HFFc6 (cell line): Measurements from ENCODE around the gene BARX1. TPM values are rescaled to one million over a fixed set of nuclear protein-coding genes. Genes with fewer than 3 reads are reported as not detected.
"Not testable (repeated sequence)": the region's sequence is repeated elsewhere in the genome, so short reads cannot be mapped to it uniquely, and the experiment has no call there.

Source experiments
- DNase-seq: peaks from one replicate; pipeline ENCODE4 v3.0.0-alpha.2; 2018
- H3K27ac Mint-ChIP-seq: 2 replicates; pipeline ENCODE4 v1.8.0; 2020; ENCODE audit warnings: mild to moderate bottlenecking, mixed read lengths
- H3K27me3 Mint-ChIP-seq: 2 replicates; pipeline ENCODE4 v1.8.0; 2021; ENCODE audit warnings: mild to moderate bottlenecking, moderate library complexity, mixed read lengths; ENCODE audit not compliant: insufficient read depth
- H3K36me3 Mint-ChIP-seq: 2 replicates; pipeline ENCODE4 v1.8.0; 2021; ENCODE audit warnings: low read depth, mixed read lengths
- H3K4me1 Mint-ChIP-seq: 2 replicates; pipeline ENCODE4 v1.8.0; 2020; ENCODE audit warnings: low read depth, mixed read lengths
- H3K4me3 Mint-ChIP-seq: 2 replicates; pipeline ENCODE4 v1.8.0; 2020; ENCODE audit warnings: mild to moderate bottlenecking, moderate library complexity, mixed read lengths
- H3K9me3 Mint-ChIP-seq: 2 replicates; pipeline ENCODE4 v1.8.0; 2020; ENCODE audit warnings: mild to moderate bottlenecking, mixed read lengths
- total RNA-seq, 6 experiments: library from RNA; stranded (reverse); fragmentation: NEBNext Ultra II Directional; extraction: Animal tissue kit (Norgen Biotek cat#: 25700); gene quantifications; 2 replicates in 1 of 6; 3 replicates in 5 of 6; pipeline ENCODE4 v1.2.3, GENCODE V29; 2021
- TF ChIP-seq, protein P1 (sequence below): fragments of 200-600 bp; sonication (generic); IDR thresholded peaks from 2 replicates; pipeline ENCODE4 v1.5.0; 2021; ENCODE audit warnings: antibody characterized with exemption, mild to moderate bottlenecking

BARX1 gene
- total RNA-seq, 6 experiments from 2014 or later, result not detected

DNA sequence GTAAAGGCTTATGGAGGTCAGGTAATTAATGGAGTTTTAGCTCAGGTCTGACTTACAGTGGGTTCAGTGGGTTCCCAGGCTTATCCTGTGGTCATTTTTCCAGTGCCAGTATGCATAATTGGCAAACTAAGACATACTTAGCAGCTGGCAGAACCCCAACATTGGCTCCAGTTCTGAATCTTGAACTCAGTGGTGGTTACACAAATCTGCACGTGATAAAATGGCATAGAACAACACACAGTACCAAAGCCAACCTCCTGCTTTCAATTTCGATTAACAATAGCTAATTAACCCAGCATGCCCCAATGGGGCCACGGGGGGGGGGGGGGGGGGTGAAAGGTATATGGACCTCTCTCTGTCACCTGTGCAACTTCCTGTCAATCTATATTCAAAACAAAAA, 19.0 kb upstream of the BARX1 start:
- Mint-ChIP-seq H3K27ac (no peak overlapping the region), H3K27me3 (peaks cover 25% of the 10 kb centered on the region), H3K4me3 (no peak overlapping the region), H3K9me3 (peaks cover 12% of the 10 kb centered on the region; the same call in 1 of the 2 replicates), H3K36me3 (no peaks in the 10 kb centered on the region; the same call in 1 of the 2 replicates), H3K4me1 (no peaks in the 10 kb centered on the region)
- TF ChIP-seq, protein P1, sequence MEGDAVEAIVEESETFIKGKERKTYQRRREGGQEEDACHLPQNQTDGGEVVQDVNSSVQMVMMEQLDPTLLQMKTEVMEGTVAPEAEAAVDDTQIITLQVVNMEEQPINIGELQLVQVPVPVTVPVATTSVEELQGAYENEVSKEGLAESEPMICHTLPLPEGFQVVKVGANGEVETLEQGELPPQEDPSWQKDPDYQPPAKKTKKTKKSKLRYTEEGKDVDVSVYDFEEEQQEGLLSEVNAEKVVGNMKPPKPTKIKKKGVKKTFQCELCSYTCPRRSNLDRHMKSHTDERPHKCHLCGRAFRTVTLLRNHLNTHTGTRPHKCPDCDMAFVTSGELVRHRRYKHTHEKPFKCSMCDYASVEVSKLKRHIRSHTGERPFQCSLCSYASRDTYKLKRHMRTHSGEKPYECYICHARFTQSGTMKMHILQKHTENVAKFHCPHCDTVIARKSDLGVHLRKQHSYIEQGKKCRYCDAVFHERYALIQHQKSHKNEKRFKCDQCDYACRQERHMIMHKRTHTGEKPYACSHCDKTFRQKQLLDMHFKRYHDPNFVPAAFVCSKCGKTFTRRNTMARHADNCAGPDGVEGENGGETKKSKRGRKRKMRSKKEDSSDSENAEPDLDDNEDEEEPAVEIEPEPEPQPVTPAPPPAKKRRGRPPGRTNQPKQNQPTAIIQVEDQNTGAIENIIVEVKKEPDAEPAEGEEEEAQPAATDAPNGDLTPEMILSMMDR, result no peak
- DNase-seq, result no peak

DNA sequence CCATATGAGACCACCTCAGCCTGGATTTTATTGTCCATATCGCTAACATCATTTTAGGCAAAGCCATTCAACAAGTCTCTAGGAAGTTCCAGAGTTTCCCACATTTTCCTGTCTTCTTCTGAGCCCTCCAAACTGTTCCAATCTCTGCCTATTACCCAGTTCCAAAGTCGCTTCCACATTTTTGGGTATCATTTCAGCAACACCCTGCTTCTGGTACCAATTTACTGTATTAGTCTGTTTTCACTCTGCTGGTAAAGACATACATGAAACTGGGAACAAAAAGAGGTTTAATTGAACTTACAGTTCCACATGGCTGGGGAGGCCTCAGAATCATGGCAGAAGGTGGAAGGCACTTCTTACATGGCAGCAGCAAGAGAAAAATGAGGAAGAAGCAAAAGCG, 17.5 kb upstream of the BARX1 start:
- DNase-seq, H3K27ac Mint-ChIP-seq, H3K4me1 Mint-ChIP-seq, H3K36me3 Mint-ChIP-seq, H3K4me3 Mint-ChIP-seq: not testable (repeated sequence)
- H3K27me3 Mint-ChIP-seq, result peaks cover 23% of the 10 kb centered on the region
- H3K9me3 Mint-ChIP-seq, result peaks cover 12% of the 10 kb centered on the region; the same call in 1 of the 2 replicates

DNA sequence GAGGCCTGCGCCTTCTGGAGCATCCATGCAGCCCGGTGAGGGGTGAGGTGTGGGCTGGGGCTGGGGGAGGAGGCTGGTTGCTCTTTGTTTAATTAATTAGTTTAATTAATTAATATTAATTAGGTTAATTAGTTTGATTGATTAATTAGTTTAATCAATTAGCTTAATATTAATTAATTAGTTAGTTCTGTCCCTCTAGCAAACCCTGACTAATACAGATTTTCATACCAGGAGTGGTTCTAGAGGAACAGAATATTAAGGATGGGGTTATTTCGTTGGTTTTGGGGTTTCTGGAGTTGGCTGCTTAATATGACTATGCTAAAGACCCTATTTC, 14.1 kb upstream of the BARX1 start:
- Mint-ChIP-seq H3K27ac (no peak overlapping the region), H3K36me3 (no peaks in the 10 kb centered on the region; the same call in 1 of the 2 replicates), H3K27me3 (peaks cover 28% of the 10 kb centered on the region), H3K9me3 (peaks cover 12% of the 10 kb centered on the region; the same call in 1 of the 2 replicates), H3K4me3 (no peak overlapping the region), H3K4me1 (peaks cover 8% of the 10 kb centered on the region)
- TF ChIP-seq, protein P1, result no peak
- DNase-seq, result no peak

DNA sequence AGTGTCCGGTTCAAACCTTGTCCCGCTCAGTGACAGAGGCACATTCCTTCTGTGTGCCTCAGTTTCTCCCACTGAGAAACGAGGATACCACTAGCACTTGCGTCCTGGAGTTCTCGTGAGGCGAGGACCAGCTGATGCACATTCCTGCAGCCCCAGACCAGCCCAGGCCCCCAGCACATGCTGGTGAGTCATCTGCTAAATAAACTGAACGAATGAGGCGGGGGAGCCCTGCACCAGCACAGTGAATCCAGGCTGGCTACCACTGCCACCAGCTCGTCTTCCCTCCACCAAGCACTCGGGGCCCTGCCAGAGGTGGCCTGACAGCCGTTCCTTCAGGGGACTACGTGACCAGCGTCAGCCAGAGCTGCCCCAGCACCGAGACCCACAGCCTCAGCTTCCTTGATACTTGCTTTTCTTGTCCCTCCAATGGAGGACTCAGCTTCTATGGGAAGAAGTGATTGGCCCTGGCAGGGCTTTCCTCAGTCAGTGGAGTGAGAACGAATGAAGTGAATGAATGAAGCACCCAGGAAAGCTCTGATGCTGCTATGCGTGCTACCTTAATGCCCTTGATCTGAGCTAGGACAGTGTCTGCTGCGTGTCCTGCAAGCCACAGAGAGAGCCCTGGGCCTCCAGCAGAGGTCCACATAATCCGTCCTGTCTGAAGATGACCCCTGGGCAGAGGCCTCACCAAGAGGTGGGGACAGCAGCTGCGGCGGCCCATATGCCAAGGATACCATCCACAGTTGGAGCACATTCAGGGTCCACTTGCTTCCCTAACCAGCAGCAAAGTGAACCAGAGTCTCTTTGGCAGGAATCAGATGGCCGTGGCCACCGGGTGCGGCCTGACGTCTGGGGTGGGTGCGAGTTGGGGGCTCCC, 13.5 kb upstream of the BARX1 start:
- TF ChIP-seq, protein P1, result no peak
- Mint-ChIP-seq H3K27ac (no peak overlapping the region), H3K4me1 (peaks cover 8% of the 10 kb centered on the region), H3K27me3 (peaks cover 28% of the 10 kb centered on the region), H3K9me3 (peaks cover 12% of the 10 kb centered on the region; the same call in 1 of the 2 replicates), H3K36me3 (no peaks in the 10 kb centered on the region; the same call in 1 of the 2 replicates), H3K4me3 (no peak overlapping the region)
- no peak for DNase-seq

DNA sequence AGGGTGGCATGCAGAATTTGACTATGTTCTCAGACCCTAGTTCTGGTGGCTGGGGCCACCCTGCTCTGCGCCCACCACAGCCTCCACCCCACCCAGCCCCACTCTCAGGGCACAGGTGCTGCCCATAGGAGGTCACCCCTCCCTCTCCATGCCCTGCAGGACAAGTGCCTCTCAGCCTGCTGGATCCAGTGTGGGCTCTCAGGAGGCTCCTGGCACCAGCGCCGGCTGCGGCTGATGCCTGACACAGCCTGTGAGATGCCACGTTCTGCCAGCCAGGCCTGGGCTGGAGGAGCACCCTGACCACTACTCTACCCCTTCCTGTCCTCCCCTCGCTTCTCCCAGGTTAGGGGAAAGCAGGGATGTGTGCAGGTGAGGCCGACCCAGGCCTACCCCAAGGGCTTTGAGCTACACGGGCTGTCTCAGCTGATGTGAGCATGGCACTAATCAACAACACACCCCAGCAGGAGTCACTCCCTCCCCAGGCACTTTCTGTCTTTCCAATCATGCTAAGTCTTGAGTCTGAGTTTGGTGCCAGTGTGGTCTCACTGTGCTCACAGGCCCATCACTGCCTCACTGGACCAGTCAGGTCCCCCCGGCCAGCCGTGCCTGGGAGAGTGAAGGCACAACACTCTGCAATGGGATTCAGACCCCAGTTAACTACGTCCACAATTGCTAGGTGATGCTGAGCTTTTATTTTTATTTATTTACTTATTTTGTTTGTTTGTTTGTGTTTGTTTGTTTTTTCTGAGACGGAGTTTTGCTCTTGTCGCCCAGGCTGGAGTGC, 12.1 kb upstream of the BARX1 start:
- no peak overlapping the region for H3K27ac Mint-ChIP-seq
- TF ChIP-seq, protein P1, result no peak
- peaks cover 19% of the 10 kb centered on the region for H3K27me3 Mint-ChIP-seq
- no peak overlapping the region for H3K4me3 Mint-ChIP-seq
- no peaks in the 10 kb centered on the region for H3K36me3 Mint-ChIP-seq
- H3K4me1 Mint-ChIP-seq, result peaks cover 18% of the 10 kb centered on the region
- DNase-seq, result no peak
- H3K9me3 Mint-ChIP-seq, result peaks cover under 1% of the 10 kb centered on the region; the same call in 1 of the 2 replicates
